Measurements from ENCODE around the gene SDK2. TPM values are rescaled to one million over a fixed set of nuclear protein-coding genes. Genes with fewer than 3 reads are reported as not detected.
"Not testable (repeated sequence)": the region's sequence is repeated elsewhere in the genome, so short reads cannot be mapped to it uniquely, and the experiment has no call there.

The SDK2 gene
- total RNA-seq, 1 donor from 2014 or later = 3.4 TPM

- no peak for DNase-seq (ENCODE audit: low spot score)
These were observed 163.5 kb downstream of the SDK2 start for GRCh38 chr17:73480740-73481139.

- no peak for DNase-seq (ENCODE audit: low spot score)
These were observed 165.3 kb downstream of the SDK2 start for GRCh38 chr17:73478768-73479424.

GRCh38 chr17:73478334-73478733 lies 165.9 kb downstream of the SDK2 start:
- no peak for DNase-seq (ENCODE audit: low spot score)

GRCh38 chr17:73476890-73477350 lies 167.3 kb downstream of the SDK2 start:
- no peak for DNase-seq (ENCODE audit: low spot score)

GRCh38 chr17:73474370-73474988 lies 169.8 kb downstream of the SDK2 start:
- peak; percentile 80 for DNase-seq (ENCODE audit: low spot score)

GRCh38 chr17:73472715-73473114 lies 171.5 kb downstream of the SDK2 start:
- DNase-seq (ENCODE audit: low spot score) = not testable (repeated sequence)

- no peak for DNase-seq (ENCODE audit: low spot score)
These were observed 172.3 kb downstream of the SDK2 start for GRCh38 chr17:73471924-73472323.

- no peak for DNase-seq (ENCODE audit: low spot score)
These were observed 173.9 kb downstream of the SDK2 start for GRCh38 chr17:73470316-73470826.

GRCh38 chr17:73469311-73469710 lies 174.9 kb downstream of the SDK2 start:
- DNase-seq (ENCODE audit: low spot score) = no peak

- no peak for DNase-seq (ENCODE audit: low spot score)
These were observed 176.0 kb downstream of the SDK2 start for GRCh38 chr17:73468221-73468620.

GRCh38 chr17:73467651-73468050 lies 176.6 kb downstream of the SDK2 start:
- DNase-seq (ENCODE audit: low spot score) = no peak

- DNase-seq (ENCODE audit: low spot score) = no peak
These were observed 177.4 kb downstream of the SDK2 start for GRCh38 chr17:73466704-73467433.

GRCh38 chr17:73465953-73466230 lies 178.4 kb downstream of the SDK2 start:
- no peak for DNase-seq (ENCODE audit: low spot score)

- DNase-seq (ENCODE audit: low spot score) = no peak
These were observed 178.9 kb downstream of the SDK2 start for GRCh38 chr17:73465130-73465952.

- DNase-seq (ENCODE audit: low spot score) = no peak
These were observed 179.8 kb downstream of the SDK2 start for GRCh38 chr17:73464447-73464846.

- no peak for DNase-seq (ENCODE audit: low spot score)
These were observed 180.4 kb downstream of the SDK2 start for GRCh38 chr17:73463821-73464220.

GRCh38 chr17:73462823-73463222 lies 181.4 kb downstream of the SDK2 start:
- DNase-seq (ENCODE audit: low spot score) = no peak

GRCh38 chr17:73459980-73460379 lies 184.3 kb downstream of the SDK2 start:
- no peak for DNase-seq (ENCODE audit: low spot score)

GRCh38 chr17:73455767-73456166 lies 188.5 kb downstream of the SDK2 start:
- no peak for DNase-seq (ENCODE audit: low spot score)

GRCh38 chr17:73455050-73455687 lies 189.1 kb downstream of the SDK2 start:
- no peak for DNase-seq (ENCODE audit: low spot score)

GRCh38 chr17:73453494-73453893 lies 190.8 kb downstream of the SDK2 start:
- not testable (repeated sequence) for DNase-seq (ENCODE audit: low spot score)

GRCh38 chr17:73453090-73453489 lies 191.2 kb downstream of the SDK2 start:
- no peak for DNase-seq (ENCODE audit: low spot score)

Data from ureter (tissue), 1 donor.